ENCODE measurements around the gene ARL6IP6. TPM values are rescaled to one million over a fixed set of nuclear protein-coding genes. Genes with fewer than 3 reads are reported as not detected.
"Not testable (repeated sequence)": the region's sequence is repeated elsewhere in the genome, so short reads cannot be mapped to it uniquely, and the experiment has no call there.

ARL6IP6 gene
- polyA plus RNA-seq, 1 of the 3 experiments (the other 2 are of a cell fraction): 25.8 TPM

GRCh38 chr2:152720794-152721193 lies 2.4 kb downstream of the ARL6IP6 start:
- DNase-seq: no peak
- H3K79me2 ChIP-seq (ENCODE audit: insufficient read depth): peaks cover 84% of the 10 kb centered on the region
- CTCF ChIA-PET: interaction anchor here (0.9 kb wide), 1 partner anchor 695 kb away, joined by 3 read pairs; no protein-coding TSS in a partner anchor
- no peaks in the 10 kb centered on the region for H3K9me2 ChIP-seq
- H3K27me3 ChIP-seq (ENCODE audit: insufficient read depth): no peaks in the 10 kb centered on the region
- TF ChIP-seq RCOR1 (IDR thresholded peaks at IDR 0.05; ENCODE audit: low read length) (no peak), FOXM1 (IDR thresholded peaks at IDR 0.05; ENCODE audit: low read depth) (no peak), CHD2 (IDR thresholded peaks at IDR 0.05; ENCODE audit: low read length, partially characterized antibody) (no peak), JUND (IDR thresholded peaks at IDR 0.05) (no peak)
- WGBS (ENCODE audit: low lambda C conversion rate): 96% methylated on average over 2 of the region's 2 CpGs
- H3K4me2 ChIP-seq: no peak overlapping the region; the same call in 1 of the 2 replicates
- peaks cover 0 to 4% of the 10 kb centered on the region in 2 experiments; a peak in 3 of 4 replicates for H3K4me1 ChIP-seq (ENCODE audit: control insufficient read depth in 1 of 2, insufficient read depth in 2 of 2, low read depth in 1 of 2, low read length in 1 of 2)
- H3K4me3 ChIP-seq (ENCODE audit: low read depth in 2 of 2, low read length in 1 of 2): peak overlapping the region in 1 of 2 experiments; percentile 97; a peak in 1 of 4 replicates
- H2AFZ ChIP-seq (ENCODE audit: low read depth): no peak overlapping the region
- no peaks in the 10 kb centered on the region for H3K9me3 ChIP-seq
- H3K36me3 ChIP-seq (replicated peaks in 1 of 2; ENCODE audit: control insufficient read depth in 1 of 2, insufficient read depth in 2 of 2, low read length in 1 of 2): peaks cover 10 to 20% of the 10 kb centered on the region in 2 experiments
- peaks cover 4% of the 10 kb centered on the region for H3F3A ChIP-seq (replicated peaks; ENCODE audit: insufficient read depth)
- no peak overlapping the region for H3K27ac ChIP-seq (ENCODE audit: low read depth in 2 of 2, low read length in 1 of 2)
- no peak overlapping the region for H3K9ac ChIP-seq
- peaks cover 8% of the 10 kb centered on the region for H4K20me1 ChIP-seq (ENCODE audit: insufficient read depth)
- POLR2A ChIA-PET: no interaction called here

- not testable (repeated sequence) for H3K9me2 ChIP-seq; H3K9me3 ChIP-seq; H3K27me3 ChIP-seq (ENCODE audit: insufficient read depth); H2AFZ ChIP-seq (ENCODE audit: low read depth); H3K4me1 ChIP-seq (ENCODE audit: control insufficient read depth in 1 of 2, insufficient read depth in 2 of 2, low read depth in 1 of 2, low read length in 1 of 2); H3K27ac ChIP-seq (ENCODE audit: low read depth in 2 of 2, low read length in 1 of 2); H3K4me2 ChIP-seq; H4K20me1 ChIP-seq (ENCODE audit: insufficient read depth); DNase-seq; H3K9ac ChIP-seq; H3F3A ChIP-seq (replicated peaks; ENCODE audit: insufficient read depth); H3K4me3 ChIP-seq (ENCODE audit: low read depth in 2 of 2, low read length in 1 of 2)
- Histone ChIP-seq H3K79me2 (ENCODE audit: insufficient read depth) (peaks cover 86% of the 10 kb centered on the region), H3K36me3 (replicated peaks in 1 of 2; ENCODE audit: control insufficient read depth in 1 of 2, insufficient read depth in 2 of 2, low read length in 1 of 2) (peaks cover 13 to 20% of the 10 kb centered on the region in 2 experiments)
- ChIA-PET CTCF (interaction anchor here (0.7 to 1.5 kb wide), 2 partner anchors 17 to 21 kb away, joined by 3 to 6 read pairs; no protein-coding TSS in a partner anchor), POLR2A (interaction anchor here (0.6 kb wide), 1 partner anchor 9 kb away, joined by 3 read pairs; no protein-coding TSS in a partner anchor)
- 96% methylated on average over 8 of the region's 8 CpGs for WGBS (ENCODE audit: low lambda C conversion rate)
Measured at GRCh38 chr2:152722639-152723038, 4.2 kb downstream of the ARL6IP6 start.

GRCh38 chr2:152723918-152724317 lies 5.5 kb downstream of the ARL6IP6 start:
- Histone ChIP-seq H3K4me3 (ENCODE audit: low read depth in 2 of 2, low read length in 1 of 2) (no peak overlapping the region), H2AFZ (ENCODE audit: low read depth) (no peak overlapping the region), H3F3A (replicated peaks; ENCODE audit: insufficient read depth) (peaks cover 4% of the 10 kb centered on the region), H3K4me2 (no peak overlapping the region), H4K20me1 (ENCODE audit: insufficient read depth) (peaks cover 3% of the 10 kb centered on the region; the same call in 1 of the 2 replicates), H3K36me3 (replicated peaks in 1 of 2; ENCODE audit: control insufficient read depth in 1 of 2, insufficient read depth in 2 of 2, low read length in 1 of 2) (peaks cover 15 to 20% of the 10 kb centered on the region in 2 experiments), H3K4me1 (ENCODE audit: control insufficient read depth in 1 of 2, insufficient read depth in 2 of 2, low read depth in 1 of 2, low read length in 1 of 2) (no peaks in the 10 kb centered on the region; a peak in 2 of 4 replicates), H3K27me3 (ENCODE audit: insufficient read depth) (no peaks in the 10 kb centered on the region), H3K27ac (ENCODE audit: low read depth in 2 of 2, low read length in 1 of 2) (no peak overlapping the region), H3K9ac (no peak overlapping the region), H3K79me2 (ENCODE audit: insufficient read depth) (peaks cover 89% of the 10 kb centered on the region), H3K9me2 (no peaks in the 10 kb centered on the region), H3K9me3 (no peaks in the 10 kb centered on the region)
- DNase-seq: no peak
- CTCF ChIA-PET: interaction anchor here (1.2 kb wide), 1 partner anchor 16 kb away, joined by 3 read pairs; no protein-coding TSS in a partner anchor
- POLR2A ChIA-PET: no interaction called here
- TF ChIP-seq GATA2 (CRISPR knock-in tag; IDR thresholded peaks at IDR 0.05): no peak
- 96% methylated on average over 1 of the region's 1 CpG for WGBS (ENCODE audit: low lambda C conversion rate)

GRCh38 chr2:152729844-152730243 lies 11.4 kb downstream of the ARL6IP6 start:
- Histone ChIP-seq H3K79me2 (ENCODE audit: insufficient read depth) (peaks cover 47% of the 10 kb centered on the region), H3K4me1 (ENCODE audit: control insufficient read depth in 1 of 2, insufficient read depth in 2 of 2, low read depth in 1 of 2, low read length in 1 of 2) (no peaks in the 10 kb centered on the region), H2AFZ (ENCODE audit: low read depth) (no peak overlapping the region), H3K27me3 (ENCODE audit: insufficient read depth) (no peaks in the 10 kb centered on the region), H3K36me3 (replicated peaks in 1 of 2; ENCODE audit: control insufficient read depth in 1 of 2, insufficient read depth in 2 of 2, low read length in 1 of 2) (peaks cover 0 to 10% of the 10 kb centered on the region in 2 experiments), H4K20me1 (ENCODE audit: insufficient read depth) (no peaks in the 10 kb centered on the region), H3K4me3 (ENCODE audit: low read depth in 2 of 2, low read length in 1 of 2) (no peak overlapping the region), H3K9me3 (no peaks in the 10 kb centered on the region), H3F3A (replicated peaks; ENCODE audit: insufficient read depth) (no peaks in the 10 kb centered on the region), H3K9ac (no peak overlapping the region), H3K9me2 (no peaks in the 10 kb centered on the region), H3K27ac (ENCODE audit: low read depth in 2 of 2, low read length in 1 of 2) (no peak overlapping the region), H3K4me2 (no peak overlapping the region)
- DNase-seq: no peak
- CTCF ChIA-PET: interaction anchor here (0.8 to 1.8 kb wide), 3 partner anchors 10 to 12 kb away, joined by 3 to 7 read pairs (median 4); no protein-coding TSS in a partner anchor
- TF ChIP-seq USF1 (IDR thresholded peaks at IDR 0.05; ENCODE audit: borderline replicate concordance, low read depth): no peak
- no peak for TF ChIP-seq GATA2 (CRISPR knock-in tag; IDR thresholded peaks at IDR 0.05)
- TF ChIP-seq NFIC (IDR thresholded peaks at IDR 0.05; ENCODE audit: borderline replicate concordance): no peak
- TF ChIP-seq RXRA (IDR thresholded peaks at IDR 0.05; ENCODE audit: borderline replicate concordance, low read depth): no peak
- TF ChIP-seq EP300 (IDR thresholded peaks at IDR 0.05; ENCODE audit: borderline replicate concordance in 1 of 2, low read depth in 1 of 2, low read length in 1 of 2): no peak
- TF ChIP-seq CHD2 (IDR thresholded peaks at IDR 0.05; ENCODE audit: low read length, partially characterized antibody): no peak
- WGBS (ENCODE audit: low lambda C conversion rate): 97% methylated on average over 2 of the region's 2 CpGs
- POLR2A ChIA-PET: no interaction called here
